ENCODE measurements around the gene DTNB. TPM values are rescaled to one million over a fixed set of nuclear protein-coding genes. Genes with fewer than 3 reads are reported as not detected.

The DTNB gene
- polyA plus RNA-seq, 1 donor from 2014 or later = 22.5 TPM

- no peak overlapping the region for H3K27ac ChIP-seq (ENCODE audit: low read length)
- H3K4me2 ChIP-seq (ENCODE audit: low read length) = no peak overlapping the region
- H3K36me3 ChIP-seq (ENCODE audit: insufficient read depth, low read length) = no peaks in the 10 kb centered on the region
- H3K9me2 ChIP-seq (ENCODE audit: insufficient read depth, low read length) = no peaks in the 10 kb centered on the region
- no peaks in the 10 kb centered on the region for H3K79me2 ChIP-seq (replicated peaks; ENCODE audit: insufficient read depth, low read length)
- no peak overlapping the region for H2AFZ ChIP-seq (ENCODE audit: low read depth, low read length)
- no peak overlapping the region for H3K9ac ChIP-seq (ENCODE audit: low read length)
- H3K27me3 ChIP-seq (ENCODE audit: insufficient read depth, low read depth, low read length) = no peaks in the 10 kb centered on the region
- H3K4me3 ChIP-seq (ENCODE audit: low read length) = no peak overlapping the region
- no peak for TF ChIP-seq CTCF (IDR thresholded peaks at IDR 0.05; ENCODE audit: poor library complexity, severe bottlenecking)
- H4K20me1 ChIP-seq (ENCODE audit: insufficient read depth) = no peaks in the 10 kb centered on the region
- no peaks in the 10 kb centered on the region for H3K9me3 ChIP-seq (ENCODE audit: low read length)
- H3F3A ChIP-seq (ENCODE audit: insufficient read depth, low read length, poor library complexity, severe bottlenecking) = no peaks in the 10 kb centered on the region
Measured at GRCh38 chr2:25712455-25712854, 39.1 kb upstream of the DTNB start.

GRCh38 chr2:25711675-25712354 lies 38.4 kb upstream of the DTNB start:
- H3K79me2 ChIP-seq (replicated peaks; ENCODE audit: insufficient read depth, low read length) = no peaks in the 10 kb centered on the region
- TF ChIP-seq CTCF (IDR thresholded peaks at IDR 0.05; ENCODE audit: poor library complexity, severe bottlenecking) = no peak
- no peak for TF ChIP-seq RAD21 (conservative IDR thresholded peaks at IDR 0.05)
- no peaks in the 10 kb centered on the region for H3K36me3 ChIP-seq (ENCODE audit: insufficient read depth, low read length)
- H3K9ac ChIP-seq (ENCODE audit: low read length) = no peak overlapping the region
- H3F3A ChIP-seq (ENCODE audit: insufficient read depth, low read length, poor library complexity, severe bottlenecking) = no peaks in the 10 kb centered on the region
- H2AFZ ChIP-seq (ENCODE audit: low read depth, low read length) = no peak overlapping the region
- H3K9me3 ChIP-seq (ENCODE audit: low read length) = no peaks in the 10 kb centered on the region
- no peaks in the 10 kb centered on the region for H4K20me1 ChIP-seq (ENCODE audit: insufficient read depth)
- no peak overlapping the region for H3K4me3 ChIP-seq (ENCODE audit: low read length)
- no peaks in the 10 kb centered on the region for H3K27me3 ChIP-seq (ENCODE audit: insufficient read depth, low read depth, low read length)
- H3K27ac ChIP-seq (ENCODE audit: low read length) = no peak overlapping the region
- no peak overlapping the region for H3K4me2 ChIP-seq (ENCODE audit: low read length)
- H3K9me2 ChIP-seq (ENCODE audit: insufficient read depth, low read length) = no peaks in the 10 kb centered on the region

- Histone ChIP-seq H3K9ac (ENCODE audit: low read length) (no peak overlapping the region), H3K4me2 (ENCODE audit: low read length) (no peak overlapping the region), H3K27me3 (ENCODE audit: insufficient read depth, low read depth, low read length) (no peaks in the 10 kb centered on the region), H3K9me3 (ENCODE audit: low read length) (no peaks in the 10 kb centered on the region), H3F3A (ENCODE audit: insufficient read depth, low read length, poor library complexity, severe bottlenecking) (no peaks in the 10 kb centered on the region), H2AFZ (ENCODE audit: low read depth, low read length) (no peak overlapping the region), H3K27ac (ENCODE audit: low read length) (no peak overlapping the region), H4K20me1 (ENCODE audit: insufficient read depth) (no peaks in the 10 kb centered on the region), H3K4me3 (ENCODE audit: low read length) (no peak overlapping the region), H3K36me3 (ENCODE audit: insufficient read depth, low read length) (no peaks in the 10 kb centered on the region), H3K9me2 (ENCODE audit: insufficient read depth, low read length) (no peaks in the 10 kb centered on the region), H3K79me2 (replicated peaks; ENCODE audit: insufficient read depth, low read length) (no peaks in the 10 kb centered on the region)
- no peak for TF ChIP-seq TAF1 (IDR thresholded peaks at IDR 0.05; ENCODE audit: low read depth)
- TF ChIP-seq POLR2AphosphoS5 (IDR thresholded peaks at IDR 0.05) = no peak
- TF ChIP-seq EP300 (conservative IDR thresholded peaks at IDR 0.05; ENCODE audit: poor library complexity, severe bottlenecking) = no peak
- TF ChIP-seq CTCF (IDR thresholded peaks at IDR 0.05; ENCODE audit: poor library complexity, severe bottlenecking) = no peak
- no peak for TF ChIP-seq EZH2 (IDR thresholded peaks at IDR 0.05; ENCODE audit: borderline replicate concordance, insufficient read depth, low read length, poor library complexity, severe bottlenecking)
- TF ChIP-seq SMC3 (conservative IDR thresholded peaks at IDR 0.05; ENCODE audit: poor library complexity) = no peak
- no peak for TF ChIP-seq REST (IDR thresholded peaks at IDR 0.05; ENCODE audit: borderline replicate concordance)
- TF ChIP-seq MXI1 (conservative IDR thresholded peaks at IDR 0.05; ENCODE audit: poor library complexity, severe bottlenecking) = no peak
- no peak for TF ChIP-seq RAD21 (conservative IDR thresholded peaks at IDR 0.05)
Measured at GRCh38 chr2:25710750-25711149, 37.4 kb upstream of the DTNB start.
